Stomach (tissue), 4 donors: ENCODE results near the gene C19orf53.
"Not testable (repeated sequence)": the region's sequence is repeated elsewhere in the genome, so short reads cannot be mapped to it uniquely, and the experiment has no call there.

ENCODE experiments used
- CTCF ChIP-seq, 7 experiments: fragments of 450-650 bp in 4 of 7; fragments of 200-600 bp in 3 of 7; sonication (generic) in 3 of 7; IDR thresholded peaks; one replicate each; pipeline ENCODE4 v1.5.1; 2016 to 2019; ENCODE audit warnings: antibody characterized with exemption in 7 of 7, control low read depth in 2 of 7, mild to moderate bottlenecking in 1 of 7
- EP300 ChIP-seq: sonication (generic); formaldehyde crosslinking; IDR thresholded peaks from one replicate; pipeline ENCODE4 v1.6.1; 2017; ENCODE audit warnings: antibody characterized with exemption
- POLR2A ChIP-seq, 4 donors: fragments of 450-650 bp; IDR thresholded peaks; one replicate each; pipeline ENCODE4 v1.6.1; 2016; ENCODE audit warnings: antibody characterized with exemption in 4 of 4, control low read depth in 2 of 4, mild to moderate bottlenecking in 1 of 4, moderate library complexity in 1 of 4
- POLR2AphosphoS5 ChIP-seq, 3 donors: sonication (generic); formaldehyde crosslinking; IDR thresholded peaks; one replicate each; pipeline ENCODE4 v1.6.1; 2016; ENCODE audit warnings: antibody characterized with exemption in 3 of 3

GRCh38 chr19:13779794-13780193 lies 5.5 kb downstream of the C19orf53 start:
- not testable (repeated sequence) for TF ChIP-seq CTCF (IDR thresholded peaks at IDR 0.05); POLR2A (IDR thresholded peaks at IDR 0.05); POLR2AphosphoS5 (IDR thresholded peaks at IDR 0.05); EP300
